Activated CD4-positive, CD25-positive, alpha-beta regulatory T cell treated with anti-CD3 and anti-CD28 coated beads, Interleukin-2, amount 50 U/mL, for 72 hours (primary cell): ENCODE data around the gene CPXM1.
"Not testable (repeated sequence)": the region's sequence is repeated elsewhere in the genome, so short reads cannot be mapped to it uniquely, and the experiment has no call there.

ENCODE experiments used
- DNase-seq: peaks from one replicate; pipeline ENCODE4 v3.0.0; 2021

The CPXM1 gene

DNA sequence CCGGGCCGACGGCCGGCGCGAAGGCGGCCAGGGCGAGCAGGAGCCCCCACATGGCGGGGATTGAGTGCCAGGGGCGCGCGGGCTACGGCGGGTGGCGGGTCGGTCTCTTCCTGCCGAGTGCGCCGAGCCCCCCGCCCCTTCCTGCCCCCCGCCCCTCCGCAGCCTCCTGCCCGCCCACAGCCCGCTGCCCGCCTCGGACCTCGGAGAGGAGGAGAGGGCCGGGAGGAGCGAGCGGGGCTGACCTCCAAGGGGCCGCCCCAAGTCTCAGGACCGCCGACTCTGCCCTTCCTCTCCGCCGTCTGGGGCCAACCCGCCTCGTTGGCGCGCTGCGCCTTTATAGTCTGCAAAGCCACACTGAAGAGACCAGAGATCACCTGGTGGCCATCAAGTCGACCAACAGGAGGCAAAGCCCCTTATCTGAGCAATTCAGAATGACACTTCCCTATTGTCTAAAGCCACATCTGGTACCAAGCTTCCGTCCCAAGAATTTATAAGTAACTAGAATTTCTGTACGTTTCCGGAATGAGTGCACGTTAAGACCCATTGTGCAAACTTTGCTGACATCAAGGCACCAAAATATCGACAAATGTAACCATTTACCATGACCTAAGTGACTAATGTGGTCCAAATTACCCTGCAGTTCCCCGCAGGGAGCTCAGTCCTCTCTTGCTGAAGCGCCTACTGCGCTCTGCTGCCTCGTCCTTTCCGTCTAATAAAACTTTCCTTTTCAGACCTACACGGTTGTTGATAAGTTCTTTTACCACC, at the start of gene CPXM1:
Gene CPXM1 (minus strand): TSS at position 107 of the 765 bp plus-strand sequence. CDS start 55 bp downstream, at position 52.
- no peak for DNase-seq

DNA sequence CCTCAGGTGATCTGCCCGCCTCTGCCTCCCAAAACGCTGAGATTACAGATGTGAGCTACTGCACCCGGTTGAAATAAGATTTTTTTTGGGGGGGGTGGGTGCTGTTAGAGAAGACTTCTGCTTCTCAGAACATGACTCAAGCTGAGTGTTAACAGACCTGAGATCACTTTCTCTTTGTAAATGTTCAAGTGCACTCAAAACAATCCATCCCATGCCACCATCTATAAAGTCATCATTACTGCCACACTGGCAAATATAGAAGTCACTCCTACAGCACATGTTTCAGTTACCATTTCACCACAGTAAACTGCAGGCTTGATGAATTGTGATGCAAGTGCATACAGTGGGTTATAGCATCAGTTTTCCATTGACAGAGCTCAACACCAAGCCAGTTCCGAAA, 49.1 kb upstream of the CPXM1 start:
- DNase-seq = no peak

- no peak for DNase-seq
These were observed 47.4 kb upstream of the CPXM1 start for GRCh38 chr20:2847802-2848201.

DNA sequence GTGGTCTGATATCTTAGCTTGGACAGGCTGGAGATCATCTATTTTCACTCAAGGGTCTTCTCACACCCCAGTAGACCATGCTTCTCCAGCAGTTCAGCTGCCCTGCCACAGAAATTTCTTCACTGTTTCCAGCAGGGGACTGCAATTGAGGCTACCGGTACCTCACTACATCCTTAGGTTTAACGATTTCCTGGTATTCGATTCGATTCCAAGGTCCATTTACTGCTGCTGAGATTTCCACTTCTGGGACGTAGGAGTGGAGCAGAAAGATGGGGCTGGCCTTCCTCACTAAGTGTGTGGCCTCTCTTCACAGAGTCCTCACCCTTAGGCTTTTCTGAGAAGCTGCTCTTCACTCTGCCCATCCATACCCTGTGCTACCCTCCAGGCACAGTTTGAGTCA, 46.3 kb upstream of the CPXM1 start:
- no peak for DNase-seq

DNA sequence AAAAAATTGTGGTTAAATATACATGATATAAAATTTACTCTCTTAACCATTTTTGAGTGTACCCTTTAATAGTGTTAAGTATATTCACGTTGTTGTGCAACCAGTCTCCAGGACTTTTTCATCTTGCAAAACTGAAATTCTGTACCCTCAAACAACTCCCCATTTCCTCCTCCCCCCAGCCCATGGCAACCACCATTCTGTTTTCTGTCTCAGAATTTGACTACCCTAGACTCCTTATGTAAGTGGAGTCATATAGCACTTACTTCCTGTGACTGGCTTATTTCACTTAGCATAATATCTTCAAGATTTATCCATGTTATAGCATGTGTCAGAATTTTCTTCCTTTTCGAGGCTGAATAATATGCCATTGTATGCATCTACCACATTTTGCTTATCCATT, 45.2 kb upstream of the CPXM1 start:
- no peak for DNase-seq

DNA sequence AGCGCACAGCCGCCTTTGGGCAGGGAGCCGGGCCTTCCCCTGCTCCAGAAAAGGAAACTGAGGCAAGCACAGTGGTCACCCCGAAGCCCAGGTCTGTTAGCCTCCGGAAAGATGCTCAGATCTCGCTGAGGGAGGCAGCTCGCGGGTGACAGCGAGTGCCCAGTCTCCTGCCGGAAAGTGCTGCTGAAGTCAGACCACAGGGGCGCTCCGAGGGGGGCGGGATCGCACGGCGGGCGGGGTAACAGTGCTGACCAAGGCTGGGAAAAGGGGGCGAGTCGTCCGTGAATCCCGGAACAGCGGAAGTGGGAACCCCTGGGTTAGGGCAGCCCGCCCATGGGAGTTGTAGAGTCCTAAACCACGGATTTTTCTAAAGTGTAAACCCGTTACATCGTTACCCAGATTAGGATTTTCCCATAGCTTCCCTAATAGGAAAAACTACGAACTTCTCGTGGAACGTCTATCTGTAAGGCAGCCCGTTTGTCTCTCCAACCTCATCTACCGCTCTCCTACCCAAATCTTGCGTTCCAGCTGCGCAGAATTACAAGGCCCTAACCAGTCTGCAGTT, 40.6 kb upstream of the CPXM1 start:
- no peak for DNase-seq

DNA sequence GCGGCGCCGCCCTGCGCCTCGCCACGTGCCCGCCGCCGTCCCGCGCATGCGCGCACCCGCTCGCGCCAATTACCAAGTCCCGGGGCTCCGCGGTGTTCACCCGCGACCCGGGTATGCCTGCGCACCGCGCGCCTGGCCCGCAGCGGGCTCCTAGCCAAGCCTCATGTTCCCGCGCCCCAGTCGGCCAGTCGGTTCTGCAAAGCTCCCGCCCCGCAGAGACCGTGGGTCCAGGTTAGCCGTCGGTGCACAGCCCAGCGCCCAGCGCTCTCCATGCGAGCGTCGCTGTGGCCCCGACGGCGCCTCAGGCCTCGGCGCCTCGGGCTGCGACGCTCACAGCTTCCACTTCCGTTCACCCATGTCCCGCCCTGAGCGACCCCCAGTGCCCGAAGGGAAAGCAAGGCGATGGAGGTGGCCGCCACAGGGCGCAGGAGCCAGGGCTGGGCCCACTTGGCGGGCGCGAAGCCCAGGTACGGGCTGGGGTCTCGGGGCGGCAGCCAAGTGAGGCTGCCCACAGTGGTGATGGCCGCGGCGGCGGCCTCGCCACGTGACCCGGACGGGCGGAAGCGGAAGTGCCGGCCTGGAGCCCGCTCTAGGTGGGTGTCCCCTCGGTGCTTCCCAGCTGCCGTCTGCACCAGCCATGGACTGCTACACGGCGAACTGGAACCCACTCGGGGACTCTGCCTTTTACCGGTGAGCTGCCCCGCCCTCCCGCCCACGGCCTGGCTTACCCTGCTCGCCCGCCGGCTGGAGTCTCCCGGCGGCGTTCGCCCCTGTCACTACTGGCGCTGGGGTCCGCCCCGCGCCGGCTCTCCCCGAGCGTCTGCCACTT, 39.9 kb upstream of the CPXM1 start, which contains the start of the genes PCED1A and VPS16:
Gene PCED1A (minus strand): TSS at position 518 of the 829 bp plus-strand sequence. CDS start 743 bp downstream, outside the sequence.
Gene VPS16 (plus strand): TSS at position 608 of the 829 bp plus-strand sequence. CDS start 30 bp downstream, at position 638.
- peak; percentile 91 for DNase-seq

DNA sequence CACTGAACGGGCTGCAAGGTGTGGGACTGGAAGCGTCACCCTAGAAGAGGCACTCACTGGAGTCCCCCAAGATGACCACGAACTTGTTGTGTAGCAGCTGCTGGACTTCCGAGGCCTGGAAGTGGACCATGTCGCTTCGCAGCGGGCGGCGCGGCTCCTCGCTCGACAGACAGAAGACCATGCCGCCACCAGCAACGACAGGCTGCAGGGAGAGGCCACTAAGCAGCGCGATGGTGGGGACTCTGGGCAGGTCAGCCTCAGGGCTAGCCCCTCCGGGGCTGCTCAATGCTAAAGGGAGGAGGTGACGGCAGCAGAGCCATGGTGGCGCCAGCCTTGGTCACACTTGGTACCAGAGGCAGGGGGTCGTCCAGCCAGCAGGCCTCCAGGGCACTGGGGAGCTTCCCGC, 39.3 kb upstream of the CPXM1 start:
- DNase-seq = peak; percentile 42

GRCh38 chr20:2838847-2839671, 38.6 kb upstream of the CPXM1 start:
- DNase-seq = no peak

DNA sequence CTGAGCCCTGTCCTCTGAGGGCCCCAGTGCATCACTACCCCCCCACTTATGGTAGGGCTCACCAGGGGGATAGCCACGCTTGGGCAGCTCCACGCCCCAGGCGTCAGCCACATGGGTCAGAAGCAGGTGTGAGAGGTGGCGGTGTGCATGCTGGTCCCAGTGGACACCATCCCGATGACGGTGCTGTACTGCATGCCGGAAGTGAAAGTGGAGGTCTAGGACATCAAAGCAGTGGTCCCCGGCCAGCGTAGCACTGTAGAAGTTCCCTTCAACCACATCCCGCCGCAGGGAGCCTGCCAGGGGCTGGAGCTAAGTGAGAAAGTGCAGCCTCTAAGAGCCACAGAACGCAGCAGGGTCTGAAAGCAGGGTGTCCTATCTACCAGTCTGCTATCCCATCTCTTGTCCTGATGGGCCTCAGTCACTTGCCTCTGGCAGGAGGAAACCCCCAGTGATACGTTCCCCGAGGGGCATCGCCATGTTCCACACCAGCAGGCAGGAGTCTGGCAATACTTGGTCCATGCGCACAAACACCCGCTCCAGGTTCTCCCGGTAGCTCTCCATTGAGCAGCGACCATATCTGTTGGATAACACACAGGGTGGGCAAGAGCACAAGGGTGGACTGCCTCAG, 37.9 kb upstream of the CPXM1 start:
- DNase-seq = no peak

- no peak for DNase-seq
These were observed 37.0 kb upstream of the CPXM1 start for GRCh38 chr20:2837221-2837960.

DNA sequence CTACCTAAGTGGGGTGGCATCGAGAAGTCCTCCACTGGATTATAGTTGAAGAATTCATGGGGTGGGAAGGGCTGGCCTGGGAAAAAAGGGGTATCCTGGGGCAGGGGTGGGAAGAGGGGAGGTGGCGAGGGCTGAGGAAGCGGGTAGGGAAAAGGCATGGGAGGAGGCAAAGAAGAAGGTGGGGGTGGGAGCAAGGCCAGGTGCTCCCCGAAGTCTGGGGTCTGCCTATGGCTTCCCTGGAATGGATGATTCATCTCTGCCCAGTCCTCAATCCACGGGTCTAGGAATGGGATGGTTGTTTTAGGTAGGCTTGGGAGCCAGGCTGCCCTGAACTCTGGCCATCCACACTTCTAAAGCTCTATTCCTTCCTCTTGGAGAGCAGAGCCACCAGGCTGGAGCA, 35.6 kb upstream of the CPXM1 start:
- no peak for DNase-seq

DNA sequence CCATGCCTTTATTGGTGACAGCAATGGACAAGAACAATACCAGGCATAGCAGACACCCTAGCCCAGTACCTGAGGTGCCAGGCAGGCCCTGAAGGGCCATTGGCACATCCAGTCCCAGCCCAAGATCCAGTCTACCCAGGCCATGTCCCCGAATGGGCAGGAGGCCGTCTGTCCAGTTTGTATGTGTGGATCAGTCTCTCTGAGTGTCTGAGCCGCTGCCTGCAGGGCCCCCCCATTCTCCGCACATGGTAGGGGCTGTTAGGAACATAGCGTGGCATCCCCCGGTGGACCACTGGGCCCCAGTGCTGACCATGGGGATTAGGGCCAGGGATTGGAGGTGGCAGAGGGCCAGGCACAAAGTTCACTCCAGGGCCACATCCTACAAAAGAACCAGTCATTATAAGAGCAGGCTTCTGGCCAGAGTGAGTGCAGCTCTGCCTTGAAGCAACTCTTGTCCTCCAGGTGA, 34.9 kb upstream of the CPXM1 start:
- no peak for DNase-seq

- DNase-seq = no peak
These were observed 34.1 kb upstream of the CPXM1 start for GRCh38 chr20:2834401-2835110.

DNA sequence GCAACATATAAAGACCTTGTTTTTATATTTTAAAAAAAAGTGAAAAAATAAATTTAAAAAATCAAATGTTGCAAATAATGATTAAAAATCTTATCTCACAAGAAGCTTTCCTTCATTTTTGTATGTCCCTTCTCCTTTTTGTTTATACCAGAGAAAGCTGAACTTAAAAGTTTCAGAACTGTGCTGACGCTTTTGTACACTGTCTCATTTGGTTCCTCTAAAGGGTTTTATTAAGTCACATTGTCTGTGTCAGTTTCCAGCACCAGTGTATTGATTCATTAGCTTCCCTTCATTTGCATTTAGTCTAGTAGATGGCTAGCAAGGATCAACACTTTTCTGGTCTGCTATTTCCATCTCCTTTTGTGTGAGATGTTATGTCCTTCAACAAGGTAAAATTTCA, 33.3 kb upstream of the CPXM1 start:
- no peak for DNase-seq

- DNase-seq = not testable (repeated sequence)
These were observed 30.8 kb upstream of the CPXM1 start for GRCh38 chr20:2831206-2831605.

DNA sequence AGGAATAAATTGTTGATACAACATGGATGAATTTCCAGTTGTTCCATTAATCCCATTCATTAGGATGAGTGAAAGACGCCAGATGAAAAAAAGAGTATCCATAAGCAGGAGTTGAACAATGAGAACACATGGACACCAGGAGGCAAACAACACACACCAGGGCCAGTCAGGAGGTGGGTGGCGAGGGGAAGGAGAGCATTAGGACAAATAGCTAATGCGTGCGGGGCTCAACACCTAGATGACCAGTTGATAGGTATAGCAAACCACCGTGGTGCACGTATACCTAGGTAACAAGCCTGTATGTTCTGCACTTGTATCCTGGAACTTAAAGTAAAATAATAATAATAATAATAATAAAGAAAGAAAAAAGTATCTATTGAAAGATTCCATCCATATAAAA, 28.9 kb upstream of the CPXM1 start:
- DNase-seq = no peak

DNA sequence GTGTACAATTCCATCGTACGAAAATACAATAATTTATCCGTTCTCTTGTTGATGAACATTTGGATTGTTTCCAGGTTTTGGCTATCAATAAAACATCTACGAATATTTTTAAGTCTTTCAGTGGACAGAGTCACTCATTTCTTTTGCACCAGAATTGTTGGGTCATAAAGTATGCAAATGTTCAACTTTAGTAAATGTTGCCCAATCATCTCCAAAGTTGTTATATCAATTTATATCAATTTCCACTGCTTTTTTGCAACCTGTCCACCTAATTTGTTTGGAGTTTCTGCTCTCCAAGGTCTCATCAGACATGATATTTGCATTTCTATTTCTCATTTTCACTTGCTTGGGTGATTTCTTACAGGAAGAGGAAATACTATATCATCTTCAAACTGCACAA, 26.2 kb upstream of the CPXM1 start:
- no peak for DNase-seq

GRCh38 chr20:2825761-2826160, 25.3 kb upstream of the CPXM1 start:
- DNase-seq = no peak

- DNase-seq = no peak
These were observed 21.6 kb upstream of the CPXM1 start for GRCh38 chr20:2822073-2822472.
